ENCODE measurements around the gene PLCG1.

The PLCG1 gene

DNA sequence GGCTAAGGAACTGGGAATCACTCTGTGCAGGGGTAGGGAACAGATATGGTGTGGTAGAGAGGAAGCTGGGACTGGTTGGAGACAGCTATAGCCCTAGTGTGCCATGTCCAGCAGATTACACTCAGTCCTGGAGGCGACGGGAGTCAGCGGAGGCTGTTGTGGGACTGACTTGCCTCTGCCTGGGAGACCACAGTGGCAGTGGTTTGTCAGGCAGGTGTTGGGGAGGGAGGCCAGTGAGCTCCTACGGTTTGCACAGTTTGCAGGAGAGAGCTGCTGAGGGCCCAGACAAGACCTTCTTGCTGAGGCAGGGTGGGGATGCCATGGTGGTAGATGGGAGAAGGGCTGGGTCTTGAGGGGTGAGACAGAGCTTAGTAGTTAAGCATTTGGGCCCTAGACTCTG lies 4.9 kb downstream of the PLCG1 start:
- DNase-seq (ENCODE audit: low read depth), result no peak

- no peak for DNase-seq (ENCODE audit: low read depth)
These were observed 5.6 kb downstream of the PLCG1 start for GRCh38 chr20:41142919-41143318.

GRCh38 chr20:41143354-41143753 lies 6.0 kb downstream of the PLCG1 start:
- no peak for DNase-seq (ENCODE audit: low read depth)

- no peak for DNase-seq (ENCODE audit: low read depth)
These were observed 8.0 kb downstream of the PLCG1 start for GRCh38 chr20:41145317-41145716.

- no peak for DNase-seq (ENCODE audit: low read depth)
These were observed 8.7 kb downstream of the PLCG1 start for GRCh38 chr20:41145821-41146620.

GRCh38 chr20:41147767-41148191 lies 10.4 kb downstream of the PLCG1 start:
- DNase-seq (ENCODE audit: low read depth), result peak; percentile 18

DNA sequence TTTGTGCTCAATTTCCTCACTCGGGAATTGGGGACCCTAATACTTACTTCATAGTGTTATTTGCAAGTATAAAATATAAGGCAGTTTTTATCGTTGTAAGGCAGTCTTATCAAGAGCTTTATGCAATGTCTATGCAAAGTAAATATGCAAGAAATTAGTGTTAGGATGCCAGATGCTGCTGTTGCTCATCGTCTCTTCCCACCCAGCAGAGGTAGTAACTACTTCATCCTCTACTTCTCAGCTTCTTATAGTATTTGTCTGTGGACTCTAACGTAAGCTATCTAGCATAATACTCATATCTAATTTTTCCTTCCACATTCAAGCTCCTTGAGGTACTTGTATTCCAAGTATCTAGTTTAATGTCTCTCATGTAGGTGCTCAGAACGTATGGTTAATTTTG lies 11.6 kb downstream of the PLCG1 start:
- no peak for DNase-seq (ENCODE audit: low read depth)

GRCh38 chr20:41150664-41151063 lies 13.3 kb downstream of the PLCG1 start:
- DNase-seq (ENCODE audit: low read depth), result no peak

- DNase-seq (ENCODE audit: low read depth), result no peak
These were observed 14.0 kb downstream of the PLCG1 start for GRCh38 chr20:41151134-41151869.

DNA sequence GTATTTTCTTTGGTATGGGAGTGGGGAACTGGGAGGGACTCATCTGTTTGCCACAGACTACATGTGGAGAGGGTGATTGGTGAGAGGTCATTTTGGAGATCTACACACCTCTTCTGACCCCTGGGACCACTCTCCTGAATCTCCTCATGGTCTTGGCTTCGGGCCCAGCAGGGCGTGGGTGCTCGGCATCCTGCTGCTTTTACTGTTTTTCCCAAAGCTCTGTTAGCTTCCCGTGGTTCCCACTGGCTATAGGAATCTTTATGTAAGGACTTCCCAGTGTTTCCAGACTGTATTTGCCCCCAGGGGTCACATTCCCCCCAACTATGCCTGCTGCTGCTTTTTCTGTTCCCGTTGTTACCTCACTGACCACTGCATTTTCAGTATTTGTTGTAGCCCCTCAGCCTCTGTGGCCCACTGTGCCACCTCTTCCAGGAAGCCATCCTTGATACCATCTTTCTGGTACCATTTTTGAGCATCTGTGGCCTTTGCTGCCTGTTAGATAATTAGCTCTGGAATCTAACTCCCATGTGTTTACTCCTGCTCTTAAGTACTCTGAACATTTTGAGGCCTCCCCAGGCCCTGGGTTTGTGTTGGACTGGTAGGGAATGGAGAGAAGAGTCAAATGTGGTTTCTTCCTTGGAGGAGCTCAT lies 14.9 kb downstream of the PLCG1 start:
- no peak for DNase-seq (ENCODE audit: low read depth)

DNA sequence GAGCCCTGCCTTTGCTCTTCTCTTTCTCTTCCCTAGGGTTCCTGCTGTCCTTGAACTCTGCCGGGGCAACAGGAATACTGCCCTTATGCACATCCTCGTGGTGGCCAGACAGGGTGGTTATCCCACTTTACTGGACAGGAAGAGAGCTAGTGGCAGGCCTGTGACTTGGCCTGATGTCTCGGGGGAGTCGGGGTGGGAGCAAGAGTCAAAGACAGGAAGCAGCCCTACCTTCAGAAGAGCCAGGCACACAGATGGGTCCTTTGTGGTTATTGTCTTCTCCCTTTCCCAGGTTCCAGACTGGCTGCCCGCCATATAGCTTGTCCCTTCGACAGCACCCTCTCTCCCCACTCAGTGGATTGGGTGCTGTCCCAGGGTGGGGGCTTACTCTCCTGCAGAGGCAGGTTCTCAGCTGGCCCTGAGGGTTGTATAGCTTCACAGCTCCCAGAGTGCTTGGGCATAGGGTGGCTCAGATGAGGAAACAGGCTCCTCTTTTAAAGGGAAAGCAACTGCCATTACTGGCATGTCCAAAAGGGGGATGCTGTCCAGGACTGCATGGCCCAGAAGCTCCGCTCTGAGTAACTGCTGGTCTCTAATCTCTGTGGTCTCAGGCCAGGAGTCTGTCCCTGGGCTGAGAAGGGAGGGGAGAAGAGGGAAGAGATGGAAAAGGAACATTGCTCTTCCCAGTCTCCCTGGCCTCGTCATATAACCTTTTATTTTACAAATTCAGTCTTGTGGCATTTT lies 17.3 kb downstream of the PLCG1 start:
- peak; percentile 55 for DNase-seq (ENCODE audit: low read depth)

DNA sequence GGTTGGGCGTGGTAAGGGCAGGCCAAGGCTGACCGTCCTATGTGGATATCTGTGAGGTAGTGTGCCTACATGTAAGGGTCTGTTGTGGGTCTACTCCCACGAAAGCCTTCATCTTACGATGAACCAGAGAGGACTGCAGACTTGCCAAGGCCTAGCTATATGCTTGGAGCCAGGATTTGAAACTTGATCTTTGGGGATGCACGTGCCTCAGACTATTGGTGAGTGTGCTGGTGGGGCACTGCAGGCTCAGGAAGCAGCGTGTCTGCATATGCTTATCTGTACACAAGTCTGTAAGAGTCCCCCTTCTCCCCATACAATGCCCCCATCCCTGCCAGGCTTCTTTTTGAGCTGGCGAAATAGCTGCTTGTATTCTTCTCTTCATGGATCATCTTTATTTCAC lies 17.9 kb downstream of the PLCG1 start:
- DNase-seq (ENCODE audit: low read depth), result no peak

DNA sequence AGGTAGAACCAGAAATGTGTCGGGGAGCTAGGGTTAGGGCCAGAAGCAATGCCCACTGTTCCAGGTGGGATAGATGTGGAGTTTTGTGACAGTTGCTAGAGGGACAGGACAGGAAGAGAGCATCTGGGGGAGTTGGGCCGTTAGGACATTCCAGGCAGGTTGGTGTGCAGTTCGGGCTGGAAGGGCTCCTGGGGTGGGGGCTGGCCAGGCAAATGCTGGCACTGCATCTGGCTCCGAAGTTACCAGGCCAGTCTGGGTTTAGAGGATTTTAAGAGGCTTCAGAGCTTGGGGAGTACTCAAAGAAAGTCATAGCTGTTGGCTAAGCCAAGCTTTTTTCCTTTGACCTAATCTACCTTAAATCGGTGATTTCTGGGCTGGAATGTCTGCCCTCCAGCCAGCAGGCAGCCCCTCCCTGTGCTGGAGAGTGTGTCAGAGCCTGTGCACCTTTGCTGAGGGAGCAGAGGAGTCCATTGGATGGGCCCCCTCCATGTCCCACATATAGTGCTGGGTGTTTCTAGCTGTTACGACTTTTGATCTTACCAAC lies 20.8 kb downstream of the PLCG1 start:
- no peak for DNase-seq (ENCODE audit: low read depth)

- no peak for DNase-seq (ENCODE audit: low read depth)
These were observed 22.2 kb downstream of the PLCG1 start for GRCh38 chr20:41159547-41159946.

GRCh38 chr20:41160686-41161085 lies 23.3 kb downstream of the PLCG1 start:
- no peak for DNase-seq (ENCODE audit: low read depth)

DNA sequence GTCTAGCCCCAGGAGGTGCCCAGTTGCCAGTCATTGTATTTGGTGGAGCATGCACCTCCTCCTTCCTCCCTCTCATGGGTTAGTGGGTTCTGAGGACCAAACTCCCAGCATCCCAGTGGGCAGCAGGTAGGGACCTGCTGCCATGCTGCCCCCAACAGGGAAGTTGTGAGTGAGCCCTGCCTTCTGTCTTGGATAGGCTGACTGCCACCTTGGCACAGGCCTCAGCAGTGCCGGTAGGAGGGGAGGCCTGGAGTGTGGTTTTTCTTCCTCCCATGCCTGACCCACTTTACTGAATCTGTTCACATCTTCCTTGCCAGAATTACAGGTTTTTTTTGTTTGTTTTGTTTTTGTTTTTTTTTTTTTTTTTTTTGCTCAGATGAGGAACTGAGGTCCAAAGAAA lies 24.5 kb downstream of the PLCG1 start:
- no peak for DNase-seq (ENCODE audit: low read depth)

- DNase-seq (ENCODE audit: low read depth), result no peak
These were observed 25.1 kb downstream of the PLCG1 start for GRCh38 chr20:41162396-41162795.

DNA sequence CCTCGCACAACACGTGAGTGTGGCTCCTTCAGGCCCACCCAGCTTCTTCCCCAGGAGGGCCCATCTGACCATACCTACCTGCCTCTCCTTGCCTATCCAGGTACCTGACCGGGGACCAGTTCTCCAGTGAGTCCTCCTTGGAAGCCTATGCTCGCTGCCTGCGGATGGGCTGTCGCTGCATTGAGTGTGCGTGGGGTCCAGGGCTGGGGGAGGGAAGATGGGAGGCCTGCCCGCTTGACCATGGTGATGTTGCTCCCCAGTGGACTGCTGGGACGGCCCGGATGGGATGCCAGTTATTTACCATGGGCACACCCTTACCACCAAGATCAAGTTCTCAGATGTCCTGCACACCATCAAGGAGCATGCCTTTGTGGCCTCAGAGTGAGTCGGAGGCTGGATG lies 26.5 kb downstream of the PLCG1 start:
- DNase-seq (ENCODE audit: low read depth), result no peak

- DNase-seq (ENCODE audit: low read depth), result no peak
These were observed 27.9 kb downstream of the PLCG1 start for GRCh38 chr20:41165001-41165882.

DNA sequence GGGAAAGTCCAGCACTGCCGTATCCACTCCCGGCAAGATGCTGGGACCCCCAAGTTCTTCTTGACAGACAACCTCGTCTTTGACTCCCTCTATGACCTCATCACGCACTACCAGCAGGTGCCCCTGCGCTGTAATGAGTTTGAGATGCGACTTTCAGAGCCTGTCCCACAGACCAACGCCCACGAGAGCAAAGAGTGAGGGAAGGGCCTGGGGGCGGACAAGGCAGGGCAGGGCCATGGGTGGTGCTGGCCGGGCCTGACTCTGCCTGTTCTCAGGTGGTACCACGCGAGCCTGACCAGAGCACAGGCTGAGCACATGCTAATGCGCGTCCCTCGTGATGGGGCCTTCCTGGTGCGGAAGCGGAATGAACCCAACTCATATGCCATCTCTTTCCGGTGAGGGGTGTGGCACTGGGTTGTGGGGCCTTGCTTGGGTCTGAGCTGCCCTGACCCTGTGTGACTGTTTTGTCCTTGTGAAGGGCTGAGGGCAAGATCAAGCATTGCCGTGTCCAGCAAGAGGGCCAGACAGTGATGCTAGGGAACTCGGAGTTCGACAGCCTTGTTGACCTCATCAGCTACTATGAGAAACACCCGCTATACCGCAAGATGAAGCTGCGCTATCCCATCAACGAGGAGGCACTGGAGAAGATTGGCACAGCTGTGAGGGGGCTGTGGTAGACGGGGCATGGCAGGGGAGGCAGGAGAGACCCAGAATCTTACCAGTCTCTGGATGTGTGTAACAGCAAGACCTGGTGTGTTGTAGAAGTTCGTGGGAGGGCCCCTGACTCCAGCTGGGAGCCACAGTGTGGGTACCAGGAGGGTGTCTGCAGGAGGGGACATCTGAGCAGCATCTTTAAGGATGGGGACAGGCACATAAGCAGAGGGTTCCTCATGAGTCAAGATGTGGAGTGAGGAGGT lies 29.1 kb downstream of the PLCG1 start:
- no peak for DNase-seq (ENCODE audit: low read depth)
